ENCODE data around the gene ACOX1.

Gene ACOX1

DNA sequence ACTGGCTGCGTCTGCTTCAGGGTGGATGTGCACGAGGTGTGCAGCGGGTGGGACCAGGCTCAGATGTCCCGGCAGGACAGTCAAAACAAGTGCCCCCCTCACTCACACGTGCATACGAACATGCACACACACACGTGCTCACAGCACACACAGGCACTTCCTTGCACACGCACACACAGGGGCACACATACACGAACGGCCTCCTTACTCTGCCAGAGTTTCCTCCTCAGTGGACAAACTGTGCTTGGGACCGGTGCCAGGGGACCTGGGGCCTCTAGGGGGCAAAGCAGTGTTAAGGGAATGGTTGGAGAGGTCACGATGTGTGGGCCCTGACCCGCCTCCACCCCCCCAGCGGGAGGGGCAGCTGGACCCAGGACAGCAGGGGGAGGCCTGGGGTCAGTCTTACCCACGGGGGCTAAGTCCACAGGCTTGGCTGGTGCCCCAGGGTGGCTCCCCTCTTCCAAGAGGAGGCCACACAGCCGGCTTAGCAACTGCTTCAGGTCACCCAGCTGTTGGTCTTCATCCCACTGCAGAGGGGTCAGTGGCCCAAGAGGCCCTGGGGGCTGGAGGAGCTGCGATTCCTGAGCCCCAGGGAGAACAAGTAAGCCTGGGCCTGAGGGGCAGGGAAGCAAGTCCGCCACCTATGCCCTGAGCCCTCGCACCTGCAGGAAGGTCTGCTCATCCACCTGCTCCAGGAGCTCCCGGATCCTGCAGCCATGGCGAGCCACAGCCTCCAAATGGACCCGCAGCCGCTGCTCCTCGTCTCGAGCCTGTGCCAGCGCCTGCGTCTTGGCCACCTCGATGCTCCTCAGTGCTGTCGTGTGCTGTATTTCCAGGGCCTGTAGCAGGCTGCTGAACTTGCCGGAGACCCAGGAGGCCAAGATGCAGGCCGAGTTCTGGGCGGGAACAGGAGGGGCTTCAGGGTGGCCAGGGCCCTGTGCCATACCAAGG lies 87.1 kb downstream of the ACOX1 start:
- DNase-seq (ENCODE audit: low read depth) = no peak

Measured in HS-5 (cell line).